HEK293 (cell line): ENCODE data around the gene CACNA1B.

ENCODE experiments used
- HOXA7 ChIP-seq: sonication (generic); formaldehyde crosslinking; IDR thresholded peaks from 2 replicates; pipeline ENCODE4 v1.8.1; 2022; ENCODE audit warnings: missing genetic modification reagents, borderline replicate concordance
- KLF8 ChIP-seq: fragments of 450-650 bp; formaldehyde crosslinking; IDR thresholded peaks from 2 replicates; pipeline ENCODE4 v1.5.1; 2016; ENCODE audit warnings: missing biosample characterization, missing genetic modification characterization
- ZFP41 ChIP-seq: fragments of 450-650 bp; formaldehyde crosslinking; IDR thresholded peaks from 2 replicates; pipeline ENCODE4 v1.5.1; 2016; ENCODE audit warnings: missing biosample characterization, missing genetic modification characterization, borderline replicate concordance
- ZNF138 ChIP-seq: fragments of 450-650 bp; formaldehyde crosslinking; IDR thresholded peaks from 2 replicates; pipeline ENCODE4 v1.5.1; 2016; ENCODE audit warnings: missing biosample characterization, missing genetic modification characterization, borderline replicate concordance
- ZNF362 ChIP-seq: fragments of 450-650 bp; formaldehyde crosslinking; IDR thresholded peaks from 2 replicates; pipeline ENCODE4 v1.5.1; 2016; ENCODE audit warnings: missing biosample characterization, missing genetic modification characterization
- ZNF747 ChIP-seq: fragments of 450-650 bp; formaldehyde crosslinking; IDR thresholded peaks from 2 replicates; pipeline ENCODE4 v1.5.1; 2016; ENCODE audit warnings: missing biosample characterization, missing genetic modification characterization
- ZSCAN16 ChIP-seq: fragments of 450-650 bp; formaldehyde crosslinking; IDR thresholded peaks from 2 replicates; pipeline ENCODE4 v1.5.1; 2016; ENCODE audit warnings: missing biosample characterization, missing genetic modification characterization
- TF ChIP-seq, protein P1 (sequence below): fragments of 450-650 bp; formaldehyde crosslinking; IDR thresholded peaks from 2 replicates; pipeline ENCODE4 v1.5.1; 2016; ENCODE audit warnings: missing biosample characterization, missing genetic modification characterization

DNA sequence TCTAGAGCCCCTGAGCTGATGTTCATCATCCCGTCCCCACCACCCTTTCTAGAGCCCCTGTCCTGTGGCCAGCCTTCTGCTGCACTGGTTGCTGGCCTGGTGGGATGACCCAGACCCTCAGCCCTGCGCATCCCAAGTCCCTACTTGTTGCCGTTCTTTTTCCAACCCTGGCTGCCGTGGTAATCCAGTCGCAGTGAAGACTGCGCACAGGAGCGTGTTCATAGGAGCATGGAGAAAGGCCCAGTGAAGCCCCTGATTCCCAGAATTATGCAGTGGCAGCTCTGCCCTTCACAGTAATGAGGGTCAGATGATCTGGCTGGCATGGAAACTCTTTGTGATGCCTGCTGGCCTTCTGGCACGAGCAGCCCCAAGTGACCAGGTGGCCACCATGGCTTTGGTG is 183.3 kb downstream of the CACNA1B start:
- TF ChIP-seq ZSCAN16 (tag by site-specific recombination): no peak
- no peak for TF ChIP-seq HOXA7 (CRISPR knock-in tag)
- TF ChIP-seq, protein P1, sequence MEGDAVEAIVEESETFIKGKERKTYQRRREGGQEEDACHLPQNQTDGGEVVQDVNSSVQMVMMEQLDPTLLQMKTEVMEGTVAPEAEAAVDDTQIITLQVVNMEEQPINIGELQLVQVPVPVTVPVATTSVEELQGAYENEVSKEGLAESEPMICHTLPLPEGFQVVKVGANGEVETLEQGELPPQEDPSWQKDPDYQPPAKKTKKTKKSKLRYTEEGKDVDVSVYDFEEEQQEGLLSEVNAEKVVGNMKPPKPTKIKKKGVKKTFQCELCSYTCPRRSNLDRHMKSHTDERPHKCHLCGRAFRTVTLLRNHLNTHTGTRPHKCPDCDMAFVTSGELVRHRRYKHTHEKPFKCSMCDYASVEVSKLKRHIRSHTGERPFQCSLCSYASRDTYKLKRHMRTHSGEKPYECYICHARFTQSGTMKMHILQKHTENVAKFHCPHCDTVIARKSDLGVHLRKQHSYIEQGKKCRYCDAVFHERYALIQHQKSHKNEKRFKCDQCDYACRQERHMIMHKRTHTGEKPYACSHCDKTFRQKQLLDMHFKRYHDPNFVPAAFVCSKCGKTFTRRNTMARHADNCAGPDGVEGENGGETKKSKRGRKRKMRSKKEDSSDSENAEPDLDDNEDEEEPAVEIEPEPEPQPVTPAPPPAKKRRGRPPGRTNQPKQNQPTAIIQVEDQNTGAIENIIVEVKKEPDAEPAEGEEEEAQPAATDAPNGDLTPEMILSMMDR (tag by site-specific recombination): no peak
- no peak for TF ChIP-seq ZNF747 (tag by site-specific recombination)
- no peak for TF ChIP-seq ZFP41
- no peak for TF ChIP-seq ZNF138 (tag by site-specific recombination)
- TF ChIP-seq ZNF362 (tag by site-specific recombination): no peak
- TF ChIP-seq KLF8: no peak
